ENCODE results near the gene REPS2. TPM values are rescaled to one million over a fixed set of nuclear protein-coding genes. Genes with fewer than 3 reads are reported as not detected.

The REPS2 gene
- total RNA-seq, 1 donor from 2014 or later, result 18.9 TPM

GRCh38 chrX:16916561-16916960, 29.9 kb upstream of the REPS2 start:
- no peak for ATAC-seq

GRCh38 chrX:16917120-16917519, 29.3 kb upstream of the REPS2 start:
- TF ChIP-seq CTCF (IDR thresholded peaks at IDR 0.05), result no peak
- Histone ChIP-seq H3K4me1 (no peaks in the 10 kb centered on the region), H3K9me3 (no peaks in the 10 kb centered on the region), H3K4me3 (no peak overlapping the region), H3K27ac (no peak overlapping the region), H3K27me3 (no peaks in the 10 kb centered on the region), H3K36me3 (no peaks in the 10 kb centered on the region)
- no peak for ATAC-seq
- intact Hi-C loops (cut with DNase I), result no loop called here
- no peak for DNase-seq

More at GRCh38 chrX:16916561-16916960, 29.9 kb upstream of the REPS2 start:
- Histone ChIP-seq H3K27me3 (no peaks in the 10 kb centered on the region), H3K9me3 (no peaks in the 10 kb centered on the region), H3K27ac (no peak overlapping the region), H3K4me1 (no peaks in the 10 kb centered on the region), H3K36me3 (no peaks in the 10 kb centered on the region), H3K4me3 (no peak overlapping the region)
- intact Hi-C loops (cut with DNase I), result no loop called here
- DNase-seq, result no peak
- no peak for TF ChIP-seq CTCF (IDR thresholded peaks at IDR 0.05)

GRCh38 chrX:16918979-16919378, 27.5 kb upstream of the REPS2 start:
- TF ChIP-seq CTCF (IDR thresholded peaks at IDR 0.05), result no peak
- ATAC-seq (no peak), DNase-seq (no peak)
- Histone ChIP-seq H3K27ac (no peak overlapping the region), H3K9me3 (no peaks in the 10 kb centered on the region), H3K36me3 (no peaks in the 10 kb centered on the region), H3K4me1 (no peaks in the 10 kb centered on the region), H3K4me3 (no peak overlapping the region), H3K27me3 (no peaks in the 10 kb centered on the region)
- intact Hi-C loops (cut with DNase I), result no loop called here

GRCh38 chrX:16920075-16920474, 26.4 kb upstream of the REPS2 start:
- H3K36me3 ChIP-seq, result no peaks in the 10 kb centered on the region
- H3K27ac ChIP-seq, result no peak overlapping the region
- intact Hi-C loops (cut with DNase I), result no loop called here
- no peak for ATAC-seq
- H3K9me3 ChIP-seq, result no peaks in the 10 kb centered on the region
- no peak for TF ChIP-seq CTCF (IDR thresholded peaks at IDR 0.05)
- no peaks in the 10 kb centered on the region for H3K4me1 ChIP-seq
- DNase-seq, result no peak
- no peaks in the 10 kb centered on the region for H3K27me3 ChIP-seq
- H3K4me3 ChIP-seq, result no peak overlapping the region

GRCh38 chrX:16923157-16923556, 23.3 kb upstream of the REPS2 start:
- ATAC-seq, result no peak
- Histone ChIP-seq H3K36me3 (no peaks in the 10 kb centered on the region), H3K27ac (no peak overlapping the region), H3K9me3 (no peaks in the 10 kb centered on the region), H3K27me3 (no peaks in the 10 kb centered on the region), H3K4me3 (no peak overlapping the region), H3K4me1 (no peaks in the 10 kb centered on the region)
- TF ChIP-seq CTCF (IDR thresholded peaks at IDR 0.05), result no peak
- no peak for DNase-seq
- intact Hi-C loops (cut with DNase I), result no loop called here
